Bladder microvascular endothelial cell (primary cell): ENCODE measurements around the gene PAPLN. TPM values are rescaled to one million over a fixed set of nuclear protein-coding genes. Genes with fewer than 3 reads are reported as not detected.

Experiments
- total RNA-seq: library from RNA; depleted of rRNA; stranded (reverse); fragments of >200 nt; gene quantifications from 2 replicates; pipeline ENCODE4 v1.2.3, GENCODE V29; 2014

PAPLN gene
- total RNA-seq, result 7.8 and 73.1 TPM in 2 replicates

GRCh38 chr14:73237219-73237785 is at the start of gene PAPLN:
Gene PAPLN (plus strand): TSS chr14:73237506. CDS start chr14:73239779, 2,273 bp downstream.

Other genes starting within 250 kb of the PAPLN start
- 11.2 and 29.9 TPM in 2 replicates for gene ZFYVE1, start 210.4 kb upstream of the PAPLN start, total RNA-seq
- 18.6 and 51.2 TPM in 2 replicates for gene RBM25, start 179.0 kb upstream of the PAPLN start, total RNA-seq
- 28.0 and 45.7 TPM in 2 replicates for gene PSEN1, start 101.0 kb upstream of the PAPLN start, total RNA-seq
- 23.6 and 63.6 TPM in 2 replicates for gene NUMB, start 221.0 kb downstream of the PAPLN start, total RNA-seq